A673 (cell line): ENCODE data around the gene SEMA4C. TPM values are rescaled to one million over a fixed set of nuclear protein-coding genes. Genes with fewer than 3 reads are reported as not detected.

Experiments
- BruUV-seq: library from RNA; stranded (reverse); fragments of 400-500 nt; replicated peaks from 2 replicates; lab custom pipeline; 2021; lab: Mats Ljungman, UMichigan
- CTCF ChIA-PET: fragments of 300-600 bp; sonication (Branson Sonifier 250); formaldehyde crosslinking; loops from one replicate; lab custom pipeline; 2022; ENCODE audit warnings: antibody characterized with exemption; lab: Charles Lee
- POLR2A ChIA-PET: fragments of 300-600 bp; sonication (Branson Sonifier 250); formaldehyde crosslinking; loops from one replicate; lab custom pipeline; 2022; ENCODE audit warnings: antibody characterized with exemption; ENCODE audit not compliant: low non-redundant PET; lab: Charles Lee
- DNase-seq: peaks from one replicate; pipeline ENCODE4 v3.0.0-alpha.2; 2015; ENCODE audit warnings: low spot score
- H3K27ac ChIP-seq: fragments of 200-600 bp; sonication (generic); 2 replicates; pipeline ENCODE4 v1.5.1; 2016; ENCODE audit warnings: mixed run types, low read depth, mild to moderate bottlenecking, mixed read lengths, antibody characterized with exemption, low read length; ENCODE audit not compliant: poor library complexity, severe bottlenecking
- H3K27me3 ChIP-seq: fragments of 200-600 bp; sonication (generic); replicated peaks from 2 replicates; pipeline ENCODE4 v1.6.1; 2017; ENCODE audit warnings: mixed run types, low read depth, mild to moderate bottlenecking, mixed read lengths, antibody characterized with exemption, low read length; ENCODE audit not compliant: insufficient read depth, poor library complexity
- H3K36me3 ChIP-seq: fragments of 200-600 bp; sonication (generic); 2 replicates; pipeline ENCODE4 v1.6.1; 2016; ENCODE audit warnings: mixed run types, mild to moderate bottlenecking, mixed read lengths, antibody characterized with exemption, low read length; ENCODE audit not compliant: insufficient read depth, poor library complexity, severe bottlenecking
- H3K4me1 ChIP-seq: fragments of 200-600 bp; sonication (generic); 2 replicates; pipeline ENCODE4 v1.6.1; 2017; ENCODE audit warnings: mixed run types, mild to moderate bottlenecking, mixed read lengths, antibody characterized with exemption, low read length; ENCODE audit not compliant: insufficient read depth, poor library complexity, severe bottlenecking
- H3K4me3 ChIP-seq: fragments of 200-600 bp; sonication (generic); 2 replicates; pipeline ENCODE4 v1.5.1; 2016; ENCODE audit warnings: low read depth, mixed run types, mild to moderate bottlenecking, mixed read lengths, low read length; ENCODE audit not compliant: poor library complexity, severe bottlenecking
- H3K9me3 ChIP-seq: fragments of 200-600 bp; sonication (generic); 2 replicates; pipeline ENCODE4 v1.6.1; 2016; ENCODE audit warnings: mixed run types, low read depth, mild to moderate bottlenecking, mixed read lengths, antibody characterized with exemption, low read length; ENCODE audit not compliant: poor library complexity, severe bottlenecking
- EZH2 ChIP-seq: fragments of 200-600 bp; sonication (generic); IDR thresholded peaks from 2 replicates; pipeline ENCODE4 v1.6.1; 2017; ENCODE audit warnings: borderline replicate concordance, low read depth, mild to moderate bottlenecking, mixed read lengths, antibody characterized with exemption, low read length; ENCODE audit not compliant: poor library complexity, severe bottlenecking
- intact Hi-C: fragments of 100-400 bp; cut with micrococcal nuclease; formaldehyde crosslinking; loops from one replicate; pipeline ENCODE4 v1.10.0; 2022; ENCODE audit not compliant: unreplicated experiment
- total RNA-seq: library from RNA; stranded (reverse); gene quantifications from 2 replicates; pipeline ENCODE4 v1.2.3, GENCODE V29; 2021
- TF ChIP-seq, protein P1 (sequence below): fragments of 300-800, 200-600 bp; sonication (generic); conservative IDR thresholded peaks from 2 replicates; pipeline ENCODE4 v1.5.1; 2017; ENCODE audit warnings: low read depth, mild to moderate bottlenecking, antibody characterized with exemption, low read length, moderate library complexity, mixed read lengths

The SEMA4C gene
- total RNA-seq, 1 experiment from 2014 or later: 33.3 TPM

DNA sequence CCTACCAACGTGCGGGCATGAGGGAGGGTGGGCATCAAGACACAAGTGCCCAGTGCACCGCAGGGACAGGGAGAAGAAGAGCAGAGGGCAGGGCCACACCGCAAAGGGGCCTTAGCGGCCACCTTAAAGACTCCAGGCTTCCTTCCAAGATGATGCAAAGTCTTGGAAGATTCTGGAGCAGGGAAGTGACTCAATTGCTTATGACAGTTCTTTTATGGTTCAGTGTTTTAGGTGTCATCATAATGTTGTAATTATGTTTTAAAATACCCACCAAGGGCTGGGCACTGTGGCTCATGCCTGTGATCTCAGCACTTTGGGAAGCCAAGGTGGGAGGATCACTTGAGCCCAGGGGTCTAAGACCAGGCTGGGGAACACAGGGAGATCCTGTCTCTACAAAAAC, 44.5 kb upstream of the SEMA4C start:
- Histone ChIP-seq H3K36me3 (no peaks in the 10 kb centered on the region), H3K27me3 (no peaks in the 10 kb centered on the region), H3K9me3 (no peaks in the 10 kb centered on the region), H3K4me3 (no peak overlapping the region), H3K4me1 (no peaks in the 10 kb centered on the region), H3K27ac (no peak overlapping the region)
- ChIA-PET CTCF (no interaction called here), POLR2A (no interaction called here)
- TF ChIP-seq, protein P1, sequence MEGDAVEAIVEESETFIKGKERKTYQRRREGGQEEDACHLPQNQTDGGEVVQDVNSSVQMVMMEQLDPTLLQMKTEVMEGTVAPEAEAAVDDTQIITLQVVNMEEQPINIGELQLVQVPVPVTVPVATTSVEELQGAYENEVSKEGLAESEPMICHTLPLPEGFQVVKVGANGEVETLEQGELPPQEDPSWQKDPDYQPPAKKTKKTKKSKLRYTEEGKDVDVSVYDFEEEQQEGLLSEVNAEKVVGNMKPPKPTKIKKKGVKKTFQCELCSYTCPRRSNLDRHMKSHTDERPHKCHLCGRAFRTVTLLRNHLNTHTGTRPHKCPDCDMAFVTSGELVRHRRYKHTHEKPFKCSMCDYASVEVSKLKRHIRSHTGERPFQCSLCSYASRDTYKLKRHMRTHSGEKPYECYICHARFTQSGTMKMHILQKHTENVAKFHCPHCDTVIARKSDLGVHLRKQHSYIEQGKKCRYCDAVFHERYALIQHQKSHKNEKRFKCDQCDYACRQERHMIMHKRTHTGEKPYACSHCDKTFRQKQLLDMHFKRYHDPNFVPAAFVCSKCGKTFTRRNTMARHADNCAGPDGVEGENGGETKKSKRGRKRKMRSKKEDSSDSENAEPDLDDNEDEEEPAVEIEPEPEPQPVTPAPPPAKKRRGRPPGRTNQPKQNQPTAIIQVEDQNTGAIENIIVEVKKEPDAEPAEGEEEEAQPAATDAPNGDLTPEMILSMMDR: no peak
- no peak for TF ChIP-seq EZH2
- no peak for DNase-seq
- intact Hi-C loops: no loop called here
- no TSS peak for BruUV-seq

- POLR2A ChIA-PET: no interaction called here
- TF ChIP-seq, protein P1: no peak
- no peak for TF ChIP-seq EZH2
- DNase-seq: no peak
- Histone ChIP-seq H3K27ac (no peak overlapping the region), H3K4me1 (no peaks in the 10 kb centered on the region), H3K27me3 (no peaks in the 10 kb centered on the region), H3K36me3 (no peaks in the 10 kb centered on the region), H3K9me3 (no peaks in the 10 kb centered on the region), H3K4me3 (no peak overlapping the region)
- CTCF ChIA-PET: no interaction called here
- intact Hi-C loops: no loop called here
- no TSS peak for BruUV-seq
Observed at GRCh38 chr2:96913398-96914202, 43.7 kb upstream of the SEMA4C start.

DNA sequence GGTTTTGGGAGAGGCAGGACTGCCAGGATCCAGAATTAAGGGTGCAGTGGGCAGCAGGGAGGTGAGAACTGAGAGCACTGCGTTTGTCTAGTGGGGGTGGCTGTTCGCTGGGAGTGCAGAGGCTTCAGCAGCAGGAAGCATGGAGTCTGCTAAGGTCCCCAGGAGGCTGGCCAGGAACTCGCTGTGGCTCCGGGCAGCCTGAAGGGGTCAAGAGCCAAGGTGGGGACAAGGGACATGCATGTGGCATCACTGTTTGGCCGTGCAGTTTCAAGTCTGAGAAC, 43.2 kb upstream of the SEMA4C start:
- H3K27me3 ChIP-seq: no peaks in the 10 kb centered on the region
- H3K4me1 ChIP-seq: no peaks in the 10 kb centered on the region
- TF ChIP-seq, protein P1: no peak
- TF ChIP-seq EZH2: no peak
- H3K4me3 ChIP-seq: no peak overlapping the region
- H3K36me3 ChIP-seq: no peaks in the 10 kb centered on the region
- ChIA-PET CTCF (no interaction called here), POLR2A (no interaction called here)
- no peak overlapping the region for H3K27ac ChIP-seq
- intact Hi-C loops: no loop called here
- BruUV-seq: no TSS peak
- no peaks in the 10 kb centered on the region for H3K9me3 ChIP-seq
- DNase-seq: no peak
